Endothelial cell (in vitro differentiated cells): ENCODE measurements around the gene DBN1. TPM values are rescaled to one million over a fixed set of nuclear protein-coding genes. Genes with fewer than 3 reads are reported as not detected.

Experiments used
- DNase-seq: peaks from one replicate; pipeline ENCODE4 v3.0.0; 2021; ENCODE audit warnings: low spot score
- H3K27ac Mint-ChIP-seq: one replicate; pipeline ENCODE4 v1.8.0; 2021; ENCODE audit warnings: mixed read lengths, inconsistent platforms; ENCODE audit not compliant: unreplicated experiment
- H3K27me3 Mint-ChIP-seq: one replicate; pipeline ENCODE4 v1.8.0; 2021; ENCODE audit warnings: mild to moderate bottlenecking, moderate library complexity, mixed read lengths, inconsistent platforms; ENCODE audit not compliant: unreplicated experiment
- H3K36me3 Mint-ChIP-seq: one replicate; pipeline ENCODE4 v1.8.0; 2021; ENCODE audit warnings: mild to moderate bottlenecking, low read depth, mixed read lengths, inconsistent platforms; ENCODE audit not compliant: unreplicated experiment
- H3K4me1 Mint-ChIP-seq: one replicate; pipeline ENCODE4 v1.8.0; 2021; ENCODE audit warnings: mild to moderate bottlenecking, mixed read lengths, inconsistent platforms; ENCODE audit not compliant: unreplicated experiment
- H3K4me3 Mint-ChIP-seq: one replicate; pipeline ENCODE4 v1.8.0; 2021; ENCODE audit warnings: mild to moderate bottlenecking, mixed read lengths, inconsistent platforms; ENCODE audit not compliant: unreplicated experiment
- H3K9me3 Mint-ChIP-seq: one replicate; pipeline ENCODE4 v1.8.0; 2021; ENCODE audit warnings: mixed read lengths, inconsistent platforms; ENCODE audit not compliant: unreplicated experiment
- CTCF ChIP-seq: fragments of 200-600 bp; sonication (generic); IDR thresholded peaks from one replicate; pipeline ENCODE4 v1.5.0; 2021; ENCODE audit warnings: antibody characterized with exemption; ENCODE audit not compliant: unreplicated experiment
- total RNA-seq: library from RNA; stranded (reverse); fragmentation: NEBNext Ultra II Directional; extraction: Animal tissue kit (Norgen Biotek cat#: 25700); gene quantifications from one replicate; pipeline ENCODE4 v1.2.1, GENCODE V29; 2021; ENCODE audit not compliant: unreplicated experiment

DBN1 gene
- total RNA-seq, 1 donor from 2014 or later, result 315 TPM

GRCh38 chr5:177433658-177434217, 39.7 kb downstream of the DBN1 start:
- no peak for TF ChIP-seq CTCF
- Mint-ChIP-seq H3K4me1 (peaks cover 6% of the 10 kb centered on the region), H3K27me3 (peaks cover 13% of the 10 kb centered on the region), H3K4me3 (no peak overlapping the region), H3K36me3 (peaks cover 17% of the 10 kb centered on the region), H3K27ac (no peak overlapping the region), H3K9me3 (no peaks in the 10 kb centered on the region)
- DNase-seq, result no peak

GRCh38 chr5:177432839-177433657, 40.4 kb downstream of the DBN1 start:
- peaks cover 8% of the 10 kb centered on the region for H3K27me3 Mint-ChIP-seq
- H3K36me3 Mint-ChIP-seq, result peaks cover 16% of the 10 kb centered on the region
- DNase-seq, result no peak
- no peaks in the 10 kb centered on the region for H3K9me3 Mint-ChIP-seq
- no peak overlapping the region for H3K27ac Mint-ChIP-seq
- no peak overlapping the region for H3K4me3 Mint-ChIP-seq
- no peak for TF ChIP-seq CTCF
- peaks cover 6% of the 10 kb centered on the region for H3K4me1 Mint-ChIP-seq

GRCh38 chr5:177432143-177432838, 41.1 kb downstream of the DBN1 start:
- no peak for TF ChIP-seq CTCF
- H3K27me3 Mint-ChIP-seq, result peaks cover 8% of the 10 kb centered on the region
- H3K36me3 Mint-ChIP-seq, result peaks cover 11% of the 10 kb centered on the region
- H3K4me3 Mint-ChIP-seq, result no peak overlapping the region
- H3K9me3 Mint-ChIP-seq, result no peaks in the 10 kb centered on the region
- H3K27ac Mint-ChIP-seq, result no peak overlapping the region
- H3K4me1 Mint-ChIP-seq, result peaks cover 10% of the 10 kb centered on the region
- DNase-seq, result no peak

DNA sequence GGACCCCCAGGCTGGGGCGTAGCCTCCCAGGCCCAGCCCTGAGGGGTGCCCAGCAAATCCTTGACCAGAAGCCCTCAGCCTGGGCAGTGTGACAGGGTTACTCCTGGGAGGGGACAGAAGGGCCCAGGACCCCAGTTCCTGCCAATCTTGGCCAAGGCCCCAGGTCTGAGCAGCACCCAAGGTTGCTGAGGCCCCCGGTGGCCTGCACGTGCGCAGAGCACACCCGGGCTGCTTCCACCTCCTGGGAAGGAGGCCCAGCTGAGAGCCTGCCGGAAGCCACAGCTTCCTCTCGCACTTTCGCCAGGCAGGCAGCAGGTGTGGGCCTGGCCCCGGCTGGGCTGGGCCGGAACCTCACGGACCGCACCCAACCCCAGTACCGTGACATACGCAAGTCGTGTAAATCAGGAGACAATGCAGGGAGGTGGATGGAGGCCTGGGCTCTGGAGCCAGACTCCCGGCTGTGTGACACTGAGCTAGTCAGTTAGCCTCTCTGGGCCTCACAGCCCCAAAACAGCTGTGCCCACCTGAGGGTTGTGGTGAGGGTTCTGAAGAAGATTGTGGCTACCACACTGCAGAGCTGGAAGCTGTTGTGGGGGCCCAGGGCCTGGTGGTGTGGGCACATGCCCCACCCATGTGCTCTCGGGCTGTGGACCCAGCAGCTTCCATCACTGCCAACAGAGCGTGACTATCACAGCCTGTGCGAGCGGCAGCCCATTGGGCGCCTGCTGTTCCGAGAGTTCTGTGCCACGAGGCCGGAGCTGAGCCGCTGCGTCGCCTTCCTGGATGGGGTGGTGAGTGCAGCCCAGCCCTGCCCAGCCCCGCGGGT, 41.9 kb downstream of the DBN1 start:
- DNase-seq, result no peak
- no peak for TF ChIP-seq CTCF
- Mint-ChIP-seq H3K4me3 (no peak overlapping the region), H3K27me3 (peaks cover 10% of the 10 kb centered on the region), H3K27ac (no peak overlapping the region), H3K9me3 (no peaks in the 10 kb centered on the region), H3K4me1 (peaks cover 11% of the 10 kb centered on the region), H3K36me3 (peaks cover 3% of the 10 kb centered on the region)
